GM18498 (cell line): Measurements from ENCODE around the gene PRKACA.

Source experiments
- ATAC-seq: cut with Tn5 transposase; IDR thresholded peaks from one replicate; pipeline ENCODE4 v1.9.1; 2021; ENCODE audit warnings: mild to moderate bottlenecking, moderate library complexity; ENCODE audit not compliant: unreplicated experiment

Gene PRKACA

DNA sequence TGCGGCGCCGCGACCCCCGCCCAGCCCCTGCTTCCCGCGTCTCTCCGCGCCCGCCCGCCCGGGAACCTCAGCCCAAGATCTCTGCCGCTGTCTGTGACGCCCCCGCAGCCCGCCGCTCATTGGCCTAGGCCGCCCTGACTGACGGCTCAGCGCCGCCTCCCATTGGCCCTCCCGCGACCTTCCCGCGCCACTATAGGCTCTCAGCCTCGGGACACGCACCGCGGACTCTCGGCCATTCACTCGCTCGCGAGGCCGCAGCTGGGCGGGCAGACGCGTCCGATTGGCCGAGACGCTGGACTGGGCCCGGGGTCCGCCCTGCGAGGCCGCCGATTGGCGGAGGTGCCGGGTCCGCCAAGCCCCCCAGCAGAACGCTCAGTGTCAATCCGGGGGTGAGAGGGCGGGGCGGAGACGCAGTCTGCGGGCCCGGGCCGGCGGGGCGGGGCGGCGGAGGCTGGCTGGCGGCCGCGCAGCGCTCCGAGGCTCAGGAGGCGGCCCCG is at the start of gene PRKACA:
PRKACA (minus strand) TSS at position 95 of the 497 bp plus-strand sequence. CDS start 215 bp downstream, outside the sequence.
- peak; percentile 91 for ATAC-seq

DNA sequence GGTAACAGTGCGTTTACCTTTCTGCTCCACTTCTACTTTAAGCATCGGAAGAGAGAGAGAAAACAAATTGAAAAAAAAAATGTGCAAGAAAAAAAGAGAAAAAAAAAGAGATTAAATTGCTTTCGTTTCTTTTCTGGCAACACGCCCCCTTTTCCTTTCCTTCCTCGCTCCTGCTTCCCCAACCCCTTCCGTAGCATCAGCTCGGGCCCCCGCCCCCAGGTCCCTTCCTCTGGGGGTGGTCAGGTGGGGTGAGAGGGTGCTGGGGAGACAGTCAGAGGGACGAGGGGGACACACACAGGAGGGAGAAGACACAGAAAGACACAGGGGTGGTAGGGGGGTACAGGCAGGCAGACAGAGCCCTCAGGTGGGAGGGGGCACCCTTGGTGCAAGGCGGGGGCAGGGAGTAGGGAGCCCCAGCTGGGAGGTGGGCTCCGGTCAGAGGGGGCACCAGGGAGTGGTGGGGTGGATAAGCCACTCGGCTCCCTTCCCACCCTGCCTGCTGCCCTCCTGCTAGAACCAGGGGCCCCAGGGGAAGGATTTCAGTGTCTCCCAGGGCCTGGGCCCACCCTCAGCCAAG is 49.5 kb upstream of the PRKACA start:
- ATAC-seq = no peak

DNA sequence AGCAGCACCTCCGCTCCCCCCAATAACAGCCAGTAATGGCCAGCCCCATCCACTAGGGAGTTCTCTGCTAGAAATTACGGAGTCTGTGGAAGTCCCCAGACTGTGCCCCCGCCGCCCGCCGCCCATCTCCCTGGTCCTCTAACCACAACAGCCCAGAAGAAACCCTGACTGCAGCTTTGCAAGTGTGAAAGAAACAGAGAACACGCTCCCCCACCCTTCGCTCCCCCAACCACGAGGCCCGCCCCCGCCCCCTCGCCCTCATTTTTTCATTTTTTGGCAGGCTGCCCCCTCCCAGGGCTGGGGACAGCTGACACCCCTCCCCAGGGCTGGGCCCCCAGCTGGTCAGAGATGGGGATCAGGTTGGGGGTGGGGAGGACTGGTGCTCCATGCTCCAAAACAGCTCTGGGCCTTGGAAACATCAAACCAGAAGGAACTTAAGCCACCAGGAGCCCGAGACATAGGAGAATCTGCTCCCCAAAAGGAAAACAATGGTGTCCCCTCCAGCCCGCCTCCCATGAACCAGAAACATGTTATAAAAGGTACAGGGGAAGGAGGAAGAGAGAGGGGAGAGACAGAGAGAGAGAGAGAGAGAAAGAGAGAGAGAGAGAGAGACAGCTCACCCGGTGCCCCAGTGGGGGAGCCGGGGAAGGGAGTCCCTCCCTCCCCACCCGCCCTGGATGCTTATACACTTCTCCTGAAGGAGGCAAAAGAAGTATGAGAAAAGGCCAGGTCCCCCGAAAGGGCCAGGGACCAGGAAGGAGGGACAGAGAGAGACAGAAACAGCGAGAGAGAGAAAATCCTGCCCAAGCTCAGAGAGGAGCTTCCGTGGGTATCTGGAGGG is 48.6 kb upstream of the PRKACA start:
- ATAC-seq = no peak

DNA sequence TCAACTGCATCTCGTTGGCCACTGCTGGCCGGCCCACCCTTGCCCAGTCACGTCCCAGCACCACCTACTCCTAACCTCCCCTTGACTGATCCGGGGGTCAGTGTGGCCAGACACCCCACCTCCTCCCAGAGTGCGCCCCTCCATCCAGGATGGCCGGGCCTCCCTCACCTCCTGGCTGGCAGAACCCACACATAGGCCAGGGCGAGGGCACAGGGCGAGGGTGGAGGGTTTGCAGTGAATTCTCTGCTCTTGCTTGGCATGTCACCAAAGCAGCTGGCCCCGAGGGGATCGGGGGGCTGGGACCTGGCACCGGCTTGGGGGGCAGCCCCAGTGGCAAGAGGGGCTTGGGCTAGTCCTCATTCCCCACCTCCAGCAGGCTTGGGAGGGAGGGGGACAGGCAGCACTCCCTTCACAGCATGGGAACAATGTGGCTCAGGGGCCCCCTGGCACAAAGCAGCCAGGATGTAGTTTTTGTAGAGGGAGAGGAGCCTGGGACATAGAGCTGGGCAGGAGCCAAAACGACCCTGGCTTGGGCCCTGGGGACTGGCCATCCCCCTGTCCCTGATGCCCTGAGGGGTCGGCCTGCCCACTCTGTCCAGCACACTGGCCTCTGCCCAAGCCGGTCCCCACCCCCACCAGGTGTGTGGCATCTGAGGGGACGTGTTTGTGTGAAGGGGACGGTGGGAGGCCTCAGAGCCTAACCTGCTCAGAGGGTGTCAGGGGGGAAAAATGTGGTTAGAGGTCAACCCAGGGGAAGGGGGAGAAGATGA is 47.3 kb upstream of the PRKACA start:
- no peak for ATAC-seq

DNA sequence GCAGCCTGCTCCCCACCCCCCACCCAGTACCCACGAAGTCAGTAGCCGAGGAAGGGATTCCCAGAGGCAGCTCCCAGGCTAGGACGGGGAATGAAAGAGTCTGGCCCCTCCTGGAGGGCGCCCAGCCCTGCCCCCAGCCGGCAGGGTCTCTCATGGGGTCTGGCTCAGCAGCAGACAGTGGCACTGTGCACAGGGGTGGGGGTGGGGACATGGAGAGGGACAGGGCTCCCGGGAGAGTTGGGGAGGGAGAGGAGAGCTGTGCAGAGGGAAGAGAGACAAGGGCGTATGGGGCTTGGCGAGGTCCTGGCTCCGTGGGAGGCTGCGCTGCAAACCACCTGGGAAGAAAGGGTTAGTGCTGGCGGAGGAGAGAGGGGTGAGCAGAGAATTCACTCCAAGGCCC is 46.5 kb upstream of the PRKACA start:
- ATAC-seq = no peak

DNA sequence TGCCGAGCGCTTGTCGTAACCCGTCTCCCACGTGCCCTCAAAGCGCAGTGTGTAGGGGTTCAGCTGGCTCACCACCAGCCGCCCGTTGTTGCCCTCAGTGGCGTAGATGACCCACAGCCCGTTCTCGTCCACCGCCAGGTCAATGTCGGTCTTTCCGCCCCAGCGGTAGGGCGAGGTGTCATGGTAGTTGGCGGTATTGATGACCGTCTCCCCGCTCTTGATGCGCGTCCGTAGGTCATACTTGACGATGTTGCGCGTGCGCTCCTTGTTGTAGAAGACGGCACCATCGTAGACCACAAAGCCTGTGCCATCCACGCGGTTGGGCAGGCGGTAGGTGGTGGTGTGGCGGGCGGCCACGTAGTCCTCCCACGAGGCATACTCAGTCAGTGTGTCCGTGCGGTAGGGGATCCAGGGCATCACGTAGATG is 45.3 kb upstream of the PRKACA start:
- ATAC-seq = no peak

DNA sequence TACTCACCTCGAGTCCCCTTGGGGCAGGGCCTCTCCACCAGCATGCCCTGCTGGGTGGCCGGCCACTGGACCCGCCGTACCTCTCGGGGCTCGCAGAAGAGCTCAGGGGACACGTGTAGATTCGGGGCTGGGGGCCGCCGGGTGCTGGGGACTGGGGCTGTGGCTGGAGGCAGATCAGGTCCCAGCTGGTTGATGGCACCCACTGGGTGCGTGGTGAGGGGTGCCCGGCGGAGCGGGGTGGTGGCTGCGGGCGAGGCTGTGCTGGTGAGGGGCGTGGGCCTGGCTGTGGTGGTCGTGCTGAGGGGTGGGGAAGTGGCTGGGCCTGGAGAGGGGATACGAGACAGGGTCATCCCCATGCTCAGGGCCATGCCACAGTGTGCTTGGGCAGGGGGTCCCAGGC is 43.7 kb upstream of the PRKACA start:
- no peak for ATAC-seq

DNA sequence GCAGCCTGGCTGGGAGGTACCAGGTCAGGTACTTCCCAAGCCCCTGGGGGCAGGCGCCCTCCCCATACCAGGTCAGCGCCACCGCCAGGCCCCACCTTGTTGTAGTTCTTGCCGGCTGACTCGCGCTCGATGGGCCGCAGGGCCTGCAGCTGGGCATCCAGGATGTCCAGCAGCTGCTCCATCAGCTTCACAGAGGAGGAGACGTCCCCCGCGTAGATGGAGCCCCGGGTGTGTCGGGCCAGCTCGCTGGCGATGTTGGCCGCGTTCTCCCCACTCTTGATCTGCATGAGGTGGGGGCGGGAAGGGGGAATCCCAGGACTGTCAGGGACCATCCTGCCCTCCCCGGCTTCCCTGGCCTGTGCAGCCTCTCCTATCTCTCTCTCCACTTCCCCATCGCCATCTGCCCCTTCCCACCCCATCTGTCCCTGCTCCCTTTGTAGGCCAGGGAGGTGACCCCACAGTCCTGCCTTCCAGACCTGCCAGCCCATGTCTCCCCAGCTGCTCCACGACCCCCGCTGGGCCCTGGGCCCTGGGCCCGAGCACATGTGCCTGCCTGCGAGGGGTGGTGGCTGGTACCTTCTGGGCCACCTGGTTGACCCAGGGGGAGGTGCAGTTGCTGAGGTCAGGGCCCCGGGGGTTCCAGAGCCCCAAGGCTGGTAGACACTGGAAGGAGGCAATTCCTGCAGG is 42.6 kb upstream of the PRKACA start:
- no peak for ATAC-seq

DNA sequence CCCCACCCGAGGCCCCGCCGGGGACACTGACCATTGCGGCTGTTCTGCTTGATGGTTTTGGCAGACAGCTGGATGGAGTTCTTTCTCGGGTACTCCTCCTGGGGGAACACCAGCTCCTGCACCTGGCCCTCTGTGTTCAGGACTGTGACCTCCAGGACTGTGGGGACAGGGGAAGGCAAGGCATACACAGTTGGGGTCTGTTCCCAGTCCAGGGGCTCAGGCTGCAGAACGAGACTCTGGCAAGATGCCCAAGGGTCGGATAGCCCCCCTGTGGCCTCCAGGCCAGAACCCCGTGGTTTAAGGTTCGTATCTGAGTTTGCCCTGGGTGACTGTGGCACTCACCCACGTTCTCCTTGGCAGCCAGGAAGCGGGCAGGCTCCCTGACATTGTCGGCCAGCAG is 41.5 kb upstream of the PRKACA start:
- ATAC-seq = no peak

DNA sequence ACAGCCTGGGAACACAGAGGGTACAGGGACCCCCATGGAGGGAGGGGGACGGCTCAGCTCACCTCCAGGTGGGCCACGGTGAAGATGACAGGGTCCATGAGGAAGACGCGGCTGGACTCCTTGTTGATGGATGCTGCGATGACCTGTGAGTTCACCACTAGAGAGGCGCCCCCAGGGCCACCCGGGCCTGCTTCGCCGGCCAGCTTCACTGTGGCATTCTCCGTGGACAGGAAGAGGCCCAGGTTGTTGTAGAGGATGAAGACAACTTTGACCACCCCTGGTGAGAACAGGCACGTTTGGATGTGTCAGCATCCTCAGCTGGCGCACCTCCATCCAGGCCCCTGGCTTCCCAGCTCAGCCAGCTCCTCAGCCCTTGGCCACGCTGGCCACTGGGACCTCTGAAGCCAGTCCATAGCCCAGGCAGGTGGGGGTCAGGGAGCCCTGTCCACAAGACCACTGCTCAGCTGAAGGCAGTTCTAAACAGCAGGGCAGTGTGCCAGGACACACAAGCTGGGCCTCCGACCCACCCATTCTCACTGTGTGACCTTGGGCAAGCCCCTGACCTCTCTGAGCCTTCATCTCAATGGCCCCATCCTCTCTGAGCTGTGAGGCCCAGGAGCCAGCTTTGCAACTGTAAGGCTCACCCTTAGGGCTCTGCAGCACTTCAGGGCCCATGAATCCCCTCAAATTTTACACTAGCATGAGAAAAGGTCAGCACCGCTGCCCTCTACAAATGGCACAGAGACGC is 40.9 kb upstream of the PRKACA start:
- no peak for ATAC-seq

DNA sequence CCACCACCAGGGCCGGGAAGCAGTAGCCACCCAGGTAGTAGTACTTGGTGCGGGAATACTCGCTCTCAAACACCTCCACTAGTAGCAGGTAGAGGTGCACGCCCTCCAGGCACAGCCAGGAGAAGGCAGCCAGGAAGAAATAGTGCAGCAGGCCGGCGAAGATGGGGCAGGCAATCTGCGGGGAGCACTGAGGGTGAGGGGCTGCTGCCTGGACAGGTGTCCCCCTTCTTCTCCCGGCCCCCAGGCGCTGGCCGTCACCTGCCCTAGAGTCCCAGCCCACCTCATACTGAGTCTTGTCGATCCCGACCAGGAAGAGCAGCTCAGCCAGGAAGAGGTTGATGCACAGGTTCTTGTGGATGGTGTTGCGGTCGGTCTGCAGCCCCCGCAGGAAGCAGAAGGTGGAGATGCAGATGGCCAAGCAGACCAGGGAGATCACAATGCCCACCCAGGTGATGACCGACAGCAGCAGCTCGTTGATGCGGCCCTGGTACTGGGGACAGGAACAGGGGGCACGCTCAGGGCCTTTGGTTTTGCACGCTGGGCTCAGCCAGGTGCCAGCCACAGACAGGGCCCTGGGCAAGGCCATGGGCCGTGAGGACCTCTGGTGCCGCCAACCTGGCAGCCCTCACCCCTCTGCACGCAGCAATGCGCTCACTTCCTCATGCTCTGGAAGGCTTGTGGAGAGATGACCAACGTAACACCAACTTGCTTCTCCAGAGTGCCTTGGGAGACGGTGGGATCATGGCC is 39.6 kb upstream of the PRKACA start:
- ATAC-seq = no peak

DNA sequence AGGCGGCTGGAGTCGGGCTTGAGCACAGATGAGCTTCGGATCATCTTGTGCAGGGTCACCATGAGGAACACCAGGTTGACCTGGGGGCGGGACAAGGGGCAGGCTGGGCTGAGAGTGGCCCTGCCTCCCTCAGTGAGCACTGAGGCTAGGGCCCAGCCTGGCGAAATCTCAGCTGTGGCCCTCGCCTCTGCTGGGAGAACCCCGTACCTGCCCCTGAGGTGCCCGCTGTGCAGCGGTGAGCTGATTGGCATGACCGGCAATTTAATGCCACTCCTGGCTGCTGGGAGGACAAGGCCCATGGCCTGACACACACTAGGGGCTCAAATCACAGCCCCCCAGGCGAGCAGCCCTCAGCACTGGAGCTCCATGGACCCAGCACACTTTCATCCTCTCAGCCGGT is 38.6 kb upstream of the PRKACA start:
- ATAC-seq = no peak

DNA sequence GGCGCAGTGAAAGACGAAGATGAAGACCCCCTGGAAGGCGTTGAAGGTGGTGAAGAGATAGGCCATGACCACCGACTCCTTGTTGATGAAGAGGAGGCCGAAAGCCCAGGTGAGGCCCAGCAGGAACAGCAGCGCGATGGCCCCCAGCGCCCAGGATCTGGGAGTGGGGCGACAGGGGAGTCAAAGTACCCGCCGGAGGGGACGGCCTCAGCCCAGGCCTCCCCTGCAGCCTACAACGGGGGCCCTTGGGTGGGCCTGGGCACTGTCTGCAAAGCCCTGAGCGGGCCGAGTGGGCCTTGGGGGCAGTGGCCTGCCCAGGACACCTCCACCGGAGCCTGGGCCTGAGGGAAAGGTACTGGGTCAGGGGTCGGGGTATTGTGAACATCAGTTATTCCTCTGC is 37.8 kb upstream of the PRKACA start:
- ATAC-seq = no peak

DNA sequence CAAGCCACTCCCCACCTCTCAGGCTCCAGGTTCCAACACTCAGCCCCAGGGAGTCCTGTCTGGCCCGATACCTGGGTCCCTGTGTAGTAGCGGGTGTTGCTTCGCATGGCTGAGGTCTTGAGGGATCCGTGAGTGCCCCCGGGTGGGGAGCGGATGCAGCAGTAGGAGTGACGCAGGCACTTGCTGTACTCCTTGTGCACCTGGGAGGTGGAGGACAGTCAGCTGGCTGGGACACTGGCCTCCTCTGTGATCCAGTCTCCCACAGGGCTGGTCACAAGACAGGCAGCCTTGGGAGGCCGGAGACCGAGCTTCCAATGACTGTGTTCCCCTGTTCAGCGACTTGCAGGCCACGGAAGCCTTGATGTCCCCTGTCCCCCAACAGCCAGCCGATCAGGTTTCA is 35.2 kb upstream of the PRKACA start:
- no peak for ATAC-seq

DNA sequence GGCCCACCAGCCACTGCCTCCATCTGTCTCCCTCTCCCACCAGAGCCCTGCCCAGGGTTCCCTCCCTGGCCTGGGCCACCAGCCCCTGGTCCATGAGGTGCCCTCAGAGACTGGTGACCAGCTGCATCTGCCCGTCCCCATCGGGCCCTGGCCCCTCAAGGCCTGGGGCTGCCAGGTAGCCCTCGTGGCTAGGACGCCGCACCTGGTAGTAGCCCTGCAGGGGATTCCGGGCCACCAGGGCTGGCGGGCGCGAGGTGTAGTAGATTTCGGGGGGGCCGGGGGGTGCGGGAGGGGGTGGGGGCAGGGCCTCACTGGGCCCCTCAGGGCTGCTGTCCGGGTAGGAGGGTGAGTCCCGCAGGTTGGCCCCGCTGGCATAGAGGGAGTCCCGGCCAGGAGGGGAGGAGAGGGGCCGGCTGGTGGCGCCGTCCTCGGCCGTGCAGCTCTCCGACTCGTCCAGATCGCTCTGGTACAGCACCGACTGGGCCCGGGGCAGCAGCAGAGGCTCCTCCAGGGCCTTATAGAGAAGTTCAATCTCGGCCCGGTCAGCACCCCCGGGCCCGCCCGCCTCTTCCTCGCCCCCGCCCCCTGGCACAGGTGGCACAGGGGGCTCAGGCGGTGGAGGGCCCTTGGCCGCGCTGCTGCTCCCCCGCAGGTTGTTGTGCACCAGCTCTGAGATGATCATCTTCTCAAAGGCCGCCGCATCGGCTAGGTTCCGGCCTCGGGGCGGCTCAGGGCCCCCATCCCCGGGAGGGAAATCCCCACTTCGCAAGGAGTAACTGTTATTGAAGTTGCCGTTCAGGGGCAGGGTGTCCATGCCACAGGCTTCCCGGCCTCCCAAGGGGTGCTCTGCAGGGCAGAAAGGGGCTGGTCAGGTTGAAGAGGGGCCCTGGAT is 33.5 kb upstream of the PRKACA start:
- ATAC-seq = no peak

DNA sequence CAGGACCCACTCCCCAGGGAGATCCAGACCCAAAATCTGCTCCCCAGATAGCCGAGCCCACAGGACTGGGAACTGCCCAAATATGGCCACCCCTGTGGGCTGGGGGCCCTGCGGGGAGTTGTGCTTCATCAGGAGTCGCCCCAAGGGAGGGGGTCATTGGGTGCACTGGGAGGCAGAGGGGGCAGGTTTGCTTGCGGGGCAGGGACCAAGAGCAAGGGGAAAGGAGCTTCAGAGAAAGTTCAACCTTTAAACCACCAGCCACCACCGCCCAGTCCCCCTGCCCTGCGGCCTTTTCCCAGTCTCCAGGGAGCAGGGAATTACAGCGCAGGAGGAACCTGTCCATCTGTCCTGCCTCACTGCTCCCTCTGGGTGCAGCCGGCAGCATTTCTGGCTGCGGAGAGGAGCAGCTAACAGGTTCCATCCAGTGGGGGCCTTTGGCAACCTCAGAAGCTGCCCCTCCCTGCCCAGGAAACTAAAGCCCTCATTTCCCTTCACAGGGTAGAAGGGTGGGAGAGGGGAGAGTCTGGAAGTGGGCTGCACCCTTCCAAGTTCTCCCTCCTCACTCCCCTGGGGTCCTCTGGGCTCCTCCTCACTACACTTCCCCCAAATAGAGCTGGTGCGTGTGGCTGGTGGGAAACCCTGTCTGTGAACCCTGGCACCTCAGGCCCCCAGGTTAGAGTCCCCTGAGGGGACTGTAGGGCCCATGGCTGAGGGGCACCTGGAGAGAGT is 32.6 kb upstream of the PRKACA start:
- no peak for ATAC-seq

DNA sequence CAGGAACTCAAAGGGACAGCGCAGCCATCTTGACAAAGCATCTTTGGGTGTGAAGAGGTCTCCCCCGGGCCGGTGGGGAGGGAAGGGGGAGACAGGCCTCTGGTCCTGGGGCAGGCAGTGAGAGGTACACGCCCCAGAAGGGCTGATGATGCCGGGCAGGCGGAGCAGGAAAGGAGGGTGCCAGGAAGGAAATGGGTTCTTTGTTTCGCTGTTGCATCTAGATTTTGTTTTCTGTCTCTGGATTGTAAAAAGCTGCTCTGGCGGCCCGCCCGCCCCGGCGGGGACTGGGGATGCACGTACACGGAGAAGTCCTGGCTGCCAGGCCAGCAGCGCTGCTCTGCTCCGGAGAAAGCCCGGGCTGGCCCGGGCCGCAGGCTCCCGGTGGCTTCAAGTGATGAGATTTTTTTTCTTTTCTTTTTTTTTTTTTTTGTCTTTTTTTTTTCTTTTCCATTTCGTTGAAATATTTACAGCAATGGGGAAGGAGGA is 32.0 kb upstream of the PRKACA start:
- no peak for ATAC-seq
